ENCODE data around the gene TPK1.

TPK1 gene

DNA sequence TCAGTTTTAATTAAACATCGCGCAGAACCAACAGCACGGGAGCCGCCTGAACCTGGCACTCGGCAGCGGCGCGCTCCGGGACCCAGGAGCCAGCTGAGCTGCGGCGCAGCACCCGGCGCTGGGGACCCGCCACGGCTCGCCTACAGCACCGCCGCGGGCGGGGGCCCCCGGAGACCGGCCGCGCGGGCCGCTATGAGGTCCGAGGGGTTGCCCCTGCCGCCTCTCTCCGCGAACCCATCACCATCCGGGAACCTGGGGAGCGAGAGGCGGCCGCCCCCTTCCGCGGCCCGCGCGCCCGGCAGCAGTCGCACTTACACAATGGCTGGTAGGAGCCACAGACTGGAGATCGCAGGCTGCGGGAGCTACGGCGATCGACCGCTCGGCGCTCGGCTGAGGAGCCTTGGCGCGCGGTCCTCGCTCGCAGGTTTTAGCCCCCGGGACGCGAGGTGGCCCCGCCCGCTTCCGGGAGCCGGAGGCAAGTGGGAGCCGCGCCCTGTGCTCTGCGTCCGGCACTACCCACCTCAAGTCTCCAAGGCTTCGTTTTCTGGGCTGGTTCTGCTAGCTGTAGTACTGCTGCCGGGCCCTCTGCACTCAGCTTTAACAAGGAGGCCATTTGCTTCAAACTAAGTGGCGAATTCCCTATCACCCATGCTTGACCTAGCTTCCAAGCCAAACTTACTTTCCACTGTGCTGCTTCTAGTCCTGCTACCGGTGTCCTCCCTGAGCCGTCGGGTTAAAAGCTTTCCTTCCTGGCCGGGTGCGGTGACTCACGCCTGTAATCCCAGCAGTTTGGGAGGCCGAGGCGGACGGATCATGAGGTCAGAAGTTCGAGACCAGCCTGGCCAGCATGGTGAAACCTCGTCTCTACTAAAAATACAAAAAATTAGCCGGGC lies at the start of gene TPK1:
TPK1 (minus strand) TSS at position 402 of the 893 bp plus-strand sequence. CDS start 451 bp downstream, outside the sequence.
- peak; percentile 75 for DNase-seq

DNA sequence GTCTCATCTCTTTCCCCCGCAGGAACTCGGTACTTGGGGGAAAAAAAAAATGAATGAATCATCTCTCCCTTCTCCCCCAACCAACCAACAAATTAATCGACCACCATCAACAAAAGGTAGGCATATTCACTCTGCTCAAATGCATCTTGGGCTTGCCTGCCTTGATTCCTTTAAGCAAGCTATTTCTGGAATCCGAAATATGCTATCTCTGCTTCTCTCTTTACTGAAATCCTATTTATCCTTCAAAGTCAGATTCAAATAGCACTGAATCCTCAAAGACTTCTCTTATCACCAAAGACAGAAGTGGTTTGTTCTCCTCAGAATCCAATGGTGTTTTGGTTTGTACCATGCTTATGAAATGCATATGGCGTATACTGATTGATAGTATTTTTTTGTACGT lies 49.6 kb upstream of the TPK1 start:
- no peak for DNase-seq

- no peak for DNase-seq
These were observed 49.0 kb upstream of the TPK1 start for GRCh38 chr7:144884896-144885295.

- DNase-seq: no peak
These were observed 37.5 kb upstream of the TPK1 start for GRCh38 chr7:144873316-144873845.

- no peak for DNase-seq
These were observed 33.2 kb upstream of the TPK1 start for GRCh38 chr7:144869082-144869481.

DNA sequence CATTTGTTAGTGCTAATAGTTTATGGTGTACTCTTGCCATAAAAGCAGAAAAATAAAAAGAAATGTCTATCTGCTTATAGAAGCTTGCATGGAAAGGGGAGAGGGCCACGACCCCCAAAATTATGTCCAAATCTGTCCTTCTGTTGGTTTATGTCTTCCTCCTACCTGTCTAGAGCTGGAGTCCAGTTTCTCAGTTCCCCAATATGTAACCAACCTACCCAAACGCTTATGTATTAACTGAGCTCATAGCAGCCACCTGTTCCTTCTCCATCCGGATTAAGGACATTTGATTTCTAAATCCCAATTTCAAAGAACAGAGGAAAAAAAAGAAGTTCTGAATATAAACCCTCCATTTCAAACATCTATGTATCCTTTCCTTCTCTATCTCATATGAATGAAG lies 30.3 kb upstream of the TPK1 start:
- no peak for DNase-seq

GRCh38 chr7:144863320-144863647 lies 27.4 kb upstream of the TPK1 start:
- no peak for DNase-seq

- DNase-seq: no peak
These were observed 26.9 kb upstream of the TPK1 start for GRCh38 chr7:144862612-144863319.

- DNase-seq: no peak
These were observed 23.9 kb upstream of the TPK1 start for GRCh38 chr7:144859739-144860138.

- DNase-seq: no peak
These were observed 21.6 kb upstream of the TPK1 start for GRCh38 chr7:144857463-144857862.

GRCh38 chr7:144854839-144855424 lies 19.1 kb upstream of the TPK1 start:
- peak; percentile 22 for DNase-seq

- DNase-seq: no peak
These were observed 17.7 kb upstream of the TPK1 start for GRCh38 chr7:144853542-144853941.

GRCh38 chr7:144848078-144848477 lies 12.2 kb upstream of the TPK1 start:
- DNase-seq: no peak

DNA sequence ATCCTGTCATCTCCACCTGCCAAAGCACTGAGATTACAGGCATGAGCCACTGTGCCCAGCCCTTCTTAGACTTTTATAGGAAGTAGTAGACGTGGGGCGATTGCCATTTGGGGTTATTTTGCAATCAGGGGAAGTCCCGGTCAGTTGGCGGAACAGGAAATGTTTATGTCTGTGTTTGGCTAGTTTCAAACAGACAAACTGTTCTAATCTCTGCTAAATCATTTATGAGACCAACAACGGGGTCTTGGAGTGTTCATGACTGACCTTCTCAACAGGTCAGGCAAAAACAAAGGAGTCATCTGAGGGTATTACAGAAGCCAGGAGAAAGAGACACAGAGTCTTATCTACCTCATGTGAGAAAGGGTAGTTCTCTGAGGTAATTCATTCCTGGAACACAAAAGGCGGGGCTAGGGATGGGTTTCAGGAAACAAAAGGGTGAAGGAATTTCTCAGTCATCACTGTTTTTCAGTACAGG lies 6.6 kb upstream of the TPK1 start:
- DNase-seq: peak; percentile 86

DNA sequence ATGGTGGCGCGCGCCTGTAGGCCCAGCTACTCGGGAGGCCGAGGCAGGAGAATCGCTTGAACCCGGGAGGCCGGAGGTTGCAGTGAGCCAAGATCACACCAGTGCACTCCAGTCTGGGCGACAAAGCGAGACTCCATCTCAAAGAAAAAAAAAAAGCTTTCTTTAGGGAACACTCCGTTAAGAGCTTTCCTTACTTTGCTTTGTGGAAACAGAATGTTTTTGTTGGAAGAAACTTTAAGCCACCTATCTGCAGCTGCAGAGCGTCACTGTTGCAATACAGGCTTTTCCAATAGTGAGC lies 641 bp upstream of the TPK1 start:
- no peak for DNase-seq

GRCh38 chr7:144835155-144835611 lies 670 bp downstream of the TPK1 start:
- DNase-seq: peak; percentile 64

DNA sequence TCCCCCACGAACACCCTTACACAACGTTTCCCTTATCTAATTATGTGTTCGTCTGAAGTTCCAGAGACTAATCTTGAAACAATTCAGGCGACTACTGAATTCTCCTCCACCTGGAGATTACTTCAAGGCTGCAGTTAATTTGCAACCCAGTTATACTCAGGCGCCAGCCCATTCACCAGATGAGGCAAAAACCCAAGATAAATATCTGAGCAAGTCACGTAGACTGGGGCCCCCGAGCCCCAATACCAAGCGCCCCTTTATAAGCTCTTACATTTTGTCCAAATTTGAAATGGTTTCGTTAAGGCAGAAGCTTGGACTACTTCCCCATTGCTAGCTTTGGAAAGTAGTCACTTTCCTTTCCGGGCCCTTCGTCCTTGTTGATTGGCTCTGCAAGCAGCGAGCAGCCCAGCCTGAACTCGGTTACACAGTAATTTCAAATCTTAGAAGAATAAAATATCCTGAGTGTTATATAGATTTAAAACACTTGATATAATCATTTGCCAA lies 1.2 kb downstream of the TPK1 start:
- peak; percentile 64 for DNase-seq

- no peak for DNase-seq
These were observed 5.0 kb downstream of the TPK1 start for GRCh38 chr7:144830811-144831210.

GRCh38 chr7:144830024-144830785 lies 5.6 kb downstream of the TPK1 start:
- no peak for DNase-seq

DNA sequence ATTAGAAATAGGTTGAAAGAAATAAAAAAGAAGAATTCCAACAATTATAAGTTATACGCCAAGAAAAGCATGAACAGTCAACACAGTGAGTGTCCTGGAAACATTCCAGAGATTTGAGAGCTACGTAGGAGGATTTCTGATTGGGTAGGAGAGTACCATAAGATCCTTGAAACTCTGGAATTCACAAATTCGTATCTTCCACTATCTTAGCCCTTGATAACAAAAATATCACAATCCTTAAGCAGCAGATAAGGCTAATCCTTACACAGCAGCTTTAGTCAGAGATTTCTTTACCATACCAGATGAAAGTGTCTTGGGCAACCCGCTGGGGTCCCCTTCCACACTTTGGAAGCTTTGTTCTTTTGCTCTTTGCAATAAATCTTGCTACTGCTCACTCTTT lies 8.2 kb downstream of the TPK1 start:
- peak; percentile 87 for DNase-seq

DNA sequence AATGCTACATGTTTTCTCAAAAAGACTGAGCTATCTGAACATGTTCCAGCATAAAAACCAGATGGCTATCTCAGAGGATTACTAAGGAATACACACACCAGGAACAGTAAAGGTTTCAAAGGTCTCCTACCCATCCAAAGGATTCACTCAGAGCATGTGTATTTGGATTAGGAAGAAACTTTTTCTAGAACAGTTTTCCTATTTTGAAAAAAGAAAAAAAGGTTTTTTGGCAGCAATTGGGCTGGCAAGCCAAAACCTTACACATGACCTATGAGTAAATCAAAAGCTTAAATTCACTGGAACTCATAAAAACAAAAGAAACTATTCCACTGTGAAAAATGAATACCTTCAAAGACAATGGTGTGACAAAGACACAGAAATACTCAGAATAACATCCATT lies 9.6 kb downstream of the TPK1 start:
- peak; percentile 50 for DNase-seq

DNA sequence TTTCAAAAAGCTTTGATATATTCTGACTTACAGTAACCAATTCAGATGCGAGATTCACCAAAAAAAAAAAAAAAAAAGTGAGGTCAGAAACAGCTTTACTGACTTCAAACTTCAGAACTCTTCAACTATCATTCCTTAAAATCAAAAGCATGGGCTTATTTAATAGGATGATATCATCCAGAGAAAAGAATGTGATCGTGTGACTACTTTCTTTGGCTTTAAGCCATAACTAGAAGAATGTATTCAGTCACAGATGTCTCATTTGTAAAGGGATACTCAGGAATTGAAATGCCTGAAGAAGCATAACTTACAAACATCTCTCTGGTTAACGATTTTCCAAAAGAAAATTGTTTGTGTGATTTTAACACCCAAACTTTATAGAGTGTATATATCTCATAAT lies 11.5 kb downstream of the TPK1 start:
- peak; percentile 94 for DNase-seq

- DNase-seq: peak; percentile 22
These were observed 13.6 kb downstream of the TPK1 start for GRCh38 chr7:144822223-144822622.

Measured in kidney glomerular epithelial cell (primary cell).